Effector memory CD4-positive, alpha-beta T cell (primary cell): ENCODE data around the gene CLIC3.

Experiments
- DNase-seq, 3 donors: peaks; one replicate each; pipeline ENCODE4 v3.0.0-alpha.2; 2020
- H3K27ac ChIP-seq: 2 replicates; pipeline ENCODE4 v1.7.0; 2013; ENCODE audit warnings: mild to moderate bottlenecking, low read length, moderate library complexity; ENCODE audit not compliant: insufficient read depth, poor library complexity, severe bottlenecking
- H3K27me3 ChIP-seq: replicated peaks from 2 replicates; pipeline ENCODE4 v1.7.0; 2013; ENCODE audit warnings: mild to moderate bottlenecking, low read length; ENCODE audit not compliant: insufficient read depth, control insufficient read depth, poor library complexity, severe bottlenecking
- H3K36me3 ChIP-seq: 2 replicates; pipeline ENCODE4 v1.7.0; 2013; ENCODE audit warnings: mild to moderate bottlenecking, low read length, moderate library complexity; ENCODE audit not compliant: control insufficient read depth, insufficient read depth
- H3K4me1 ChIP-seq: 2 replicates; pipeline ENCODE4 v1.7.0; 2013; ENCODE audit warnings: low read length, mild to moderate bottlenecking; ENCODE audit not compliant: control insufficient read depth, insufficient read depth, poor library complexity, severe bottlenecking
- H3K4me3 ChIP-seq: 2 replicates; pipeline ENCODE4 v1.7.0; 2013; ENCODE audit warnings: low read length, low read depth, mild to moderate bottlenecking; ENCODE audit not compliant: insufficient read depth, poor library complexity, severe bottlenecking
- H3K9me3 ChIP-seq: 2 replicates; pipeline ENCODE4 v1.7.0; 2013; ENCODE audit warnings: mild to moderate bottlenecking, low read length, moderate library complexity; ENCODE audit not compliant: control insufficient read depth

The CLIC3 gene

DNA sequence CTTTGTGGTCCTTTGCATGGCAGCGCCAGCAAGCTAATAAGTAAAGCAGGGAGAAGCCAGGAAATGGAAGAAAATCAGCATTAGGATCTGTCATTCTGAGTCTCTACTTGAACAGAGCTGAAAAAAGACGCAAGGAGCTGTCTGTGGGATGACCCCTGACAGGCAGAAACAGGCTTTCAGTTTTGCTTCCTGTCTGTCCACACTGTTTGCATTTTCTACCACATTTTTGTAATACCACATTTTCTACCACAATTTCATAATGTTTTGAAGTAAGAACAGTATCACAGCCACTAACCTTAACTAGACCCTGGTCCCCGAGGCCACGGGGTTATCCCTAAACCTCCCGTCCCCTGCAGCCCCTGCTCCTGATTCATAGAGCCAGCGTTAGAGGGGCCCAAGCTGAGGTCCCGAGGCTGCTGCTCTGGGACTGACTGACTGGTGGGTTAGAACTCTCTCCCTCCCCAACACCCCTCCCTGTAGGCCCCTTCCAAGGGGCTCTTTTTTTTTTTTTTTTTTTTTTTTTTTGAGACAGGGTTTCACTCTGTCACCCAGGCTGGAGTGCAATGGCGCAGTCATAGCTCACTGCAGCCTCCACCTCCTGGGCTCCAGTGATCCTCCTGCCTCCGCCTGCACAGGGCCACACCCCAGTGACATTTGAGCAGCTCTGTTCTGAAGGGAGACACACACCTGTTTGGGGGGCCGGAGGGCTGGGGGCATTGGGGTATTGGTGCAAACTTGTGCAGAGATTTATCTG, 4.0 kb upstream of the CLIC3 start:
- H3K4me3 ChIP-seq, result no peak overlapping the region
- peaks cover 40% of the 10 kb centered on the region for H3K4me1 ChIP-seq

GRCh38 chr9:136997830-136998234, 1.5 kb upstream of the CLIC3 start:
- Histone ChIP-seq H3K9me3 (no peaks in the 10 kb centered on the region), H3K27me3 (no peaks in the 10 kb centered on the region), H3K27ac (peak overlapping the region; percentile 46), H3K4me3 (no peak overlapping the region), H3K4me1 (peaks cover 57% of the 10 kb centered on the region), H3K36me3 (peaks cover 14% of the 10 kb centered on the region)
- peak in 1 of 3 donors; percentile 27 for DNase-seq

More for the DNA sequence above, 4.0 kb upstream of the CLIC3 start:
- Histone ChIP-seq H3K27ac (peak overlapping the region; percentile 22), H3K9me3 (no peaks in the 10 kb centered on the region), H3K27me3 (no peaks in the 10 kb centered on the region), H3K36me3 (peaks cover under 1% of the 10 kb centered on the region)
- DNase-seq, result no peak

DNA sequence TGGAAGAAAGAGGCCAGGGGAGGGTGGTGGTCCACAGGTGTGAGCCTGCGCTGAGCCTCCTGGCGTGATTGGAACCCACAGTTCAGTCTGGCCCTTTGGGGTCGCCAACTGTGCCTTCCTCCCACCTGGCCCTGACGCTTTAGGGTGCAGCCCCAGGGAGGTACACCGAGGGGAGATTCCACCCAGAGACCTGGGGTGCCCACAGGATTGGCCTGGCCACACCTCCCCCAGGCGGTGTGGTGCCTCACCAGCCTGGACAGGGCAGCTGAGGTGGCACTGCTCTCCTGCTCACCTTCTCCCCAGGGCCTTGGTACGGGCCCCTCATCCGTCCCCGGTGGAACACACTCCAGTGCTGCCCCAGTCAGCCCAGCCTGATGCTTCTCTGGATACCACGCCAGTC, 1.0 kb upstream of the CLIC3 start:
- Histone ChIP-seq H3K4me1 (peaks cover 61% of the 10 kb centered on the region), H3K9me3 (no peaks in the 10 kb centered on the region), H3K4me3 (no peak overlapping the region), H3K27ac (no peak overlapping the region), H3K36me3 (peaks cover 14% of the 10 kb centered on the region), H3K27me3 (no peaks in the 10 kb centered on the region)
- no peak for DNase-seq

DNA sequence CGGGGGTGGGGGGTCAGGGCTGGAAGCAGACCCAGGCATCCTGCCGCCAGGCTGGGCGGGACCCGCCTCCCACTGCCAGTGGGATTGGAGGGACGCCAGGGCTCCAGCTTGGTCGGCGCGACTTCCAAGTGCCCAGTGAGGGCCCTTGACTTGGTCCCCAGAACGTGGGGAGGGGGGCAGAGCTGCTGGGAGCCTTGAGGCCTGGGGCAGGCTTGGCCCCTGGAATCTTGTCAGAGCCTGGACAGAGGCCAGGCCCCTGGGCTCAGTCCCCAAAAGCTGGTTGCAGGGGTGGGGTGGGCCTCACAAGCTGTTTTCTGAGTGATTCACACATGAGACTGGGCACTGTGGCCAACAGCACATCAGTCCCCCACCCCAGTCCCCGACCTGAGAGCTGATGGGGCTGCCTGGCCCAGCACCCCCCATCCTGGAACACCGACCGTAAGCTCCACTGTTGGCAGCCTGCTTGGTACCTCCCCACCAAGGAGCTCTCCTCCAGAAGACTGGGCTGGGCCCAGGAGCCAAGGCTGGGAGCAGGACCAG, 526 bp downstream of the CLIC3 start:
- no peaks in the 10 kb centered on the region for H3K9me3 ChIP-seq
- peaks cover 61% of the 10 kb centered on the region for H3K4me1 ChIP-seq
- H3K36me3 ChIP-seq, result peaks cover 14% of the 10 kb centered on the region
- H3K27ac ChIP-seq, result peak overlapping the region; percentile 60
- H3K4me3 ChIP-seq, result peak overlapping the region; percentile 37
- no peaks in the 10 kb centered on the region for H3K27me3 ChIP-seq
- DNase-seq, result no peak

DNA sequence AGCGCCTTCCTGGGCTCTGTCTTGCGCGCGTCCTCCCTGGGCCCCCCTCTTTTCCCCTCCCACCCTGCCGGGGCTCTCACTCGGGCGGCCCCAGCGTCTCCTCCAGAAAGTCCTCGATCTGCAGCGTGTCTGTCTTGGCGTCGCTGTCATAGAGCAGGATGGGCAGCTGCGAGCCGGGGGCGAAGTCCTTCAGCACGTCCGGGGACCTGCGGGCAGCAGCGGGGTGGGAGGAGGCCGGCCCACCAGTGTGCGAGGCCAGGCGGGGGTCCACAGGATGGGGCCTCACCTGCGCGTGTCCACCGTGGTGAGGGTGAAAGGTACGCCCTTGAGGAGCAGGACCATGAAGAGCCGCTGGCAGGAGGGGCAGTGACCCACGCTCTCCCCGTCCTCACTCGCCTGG, 1.0 kb downstream of the CLIC3 start:
- Histone ChIP-seq H3K27ac (no peak overlapping the region), H3K4me1 (peaks cover 56% of the 10 kb centered on the region), H3K27me3 (no peaks in the 10 kb centered on the region), H3K9me3 (no peaks in the 10 kb centered on the region), H3K36me3 (peaks cover 14% of the 10 kb centered on the region), H3K4me3 (no peak overlapping the region)
- DNase-seq, result no peak

DNA sequence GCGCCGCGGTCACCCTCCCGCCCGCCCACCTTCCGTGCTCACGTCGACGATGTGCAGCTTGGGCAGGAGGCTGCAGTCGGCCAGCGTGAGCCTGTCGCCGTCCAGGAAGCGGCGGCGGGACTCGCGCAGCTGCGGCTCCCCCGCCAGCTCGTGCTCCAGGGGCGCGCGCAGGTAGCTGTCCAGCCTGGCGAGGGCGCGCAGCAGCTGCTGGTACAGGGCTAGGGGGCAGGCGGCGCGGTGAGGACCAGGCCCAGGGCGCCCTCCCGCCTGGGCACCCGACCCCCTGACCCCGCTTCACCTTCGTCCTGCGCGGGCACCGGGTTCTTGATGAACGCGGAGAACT, 1.5 kb downstream of the CLIC3 start:
- DNase-seq, result no peak
- no peak overlapping the region for H3K27ac ChIP-seq
- H3K4me1 ChIP-seq, result peaks cover 52% of the 10 kb centered on the region
- no peaks in the 10 kb centered on the region for H3K27me3 ChIP-seq
- no peaks in the 10 kb centered on the region for H3K9me3 ChIP-seq
- H3K36me3 ChIP-seq, result peaks cover 14% of the 10 kb centered on the region
- H3K4me3 ChIP-seq, result no peak overlapping the region

DNA sequence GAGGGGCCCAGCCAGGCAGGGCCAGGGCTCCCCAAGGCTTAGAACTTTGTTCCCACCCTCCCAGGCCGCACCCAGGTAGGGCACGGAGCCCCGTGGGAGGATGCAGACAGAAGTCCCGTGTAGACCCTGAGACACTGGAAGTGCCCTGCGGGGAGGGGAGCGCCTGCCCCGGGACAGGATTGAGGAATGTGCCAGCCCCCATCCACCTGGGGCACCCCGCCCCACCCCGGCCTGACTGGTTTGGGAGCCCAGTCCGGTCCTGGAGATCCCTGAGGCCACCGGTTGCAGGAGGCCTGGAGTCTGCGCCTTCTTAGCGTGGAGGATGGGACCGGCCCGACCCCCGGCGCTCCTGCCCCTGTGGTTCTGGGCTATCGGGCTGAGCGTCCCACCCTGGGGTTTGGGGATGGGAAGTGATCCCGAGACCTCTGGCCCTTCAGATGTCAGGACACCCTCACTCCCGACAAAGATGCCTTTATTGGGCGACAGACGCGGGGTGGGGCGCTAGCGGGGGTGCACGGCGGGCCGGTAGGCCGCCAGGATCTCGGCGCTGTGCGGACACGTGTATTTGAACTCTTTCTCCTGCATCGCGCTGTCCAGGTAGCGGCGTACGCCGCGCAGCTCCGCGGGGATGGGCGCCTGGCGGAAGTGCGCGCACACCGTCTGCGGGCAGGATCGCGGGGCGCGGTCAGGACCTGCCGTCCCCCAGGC, 2.0 kb downstream of the CLIC3 start:
- peaks cover 51% of the 10 kb centered on the region for H3K4me1 ChIP-seq
- H3K27ac ChIP-seq, result no peak overlapping the region
- no peaks in the 10 kb centered on the region for H3K9me3 ChIP-seq
- no peak overlapping the region for H3K4me3 ChIP-seq
- H3K27me3 ChIP-seq, result no peaks in the 10 kb centered on the region
- no peak for DNase-seq
- H3K36me3 ChIP-seq, result peaks cover 14% of the 10 kb centered on the region

- Histone ChIP-seq H3K4me3 (peak overlapping the region; percentile 64), H3K27ac (peak overlapping the region; percentile 81), H3K27me3 (no peaks in the 10 kb centered on the region), H3K4me1 (peaks cover 46% of the 10 kb centered on the region), H3K36me3 (peaks cover 14% of the 10 kb centered on the region), H3K9me3 (no peaks in the 10 kb centered on the region)
- DNase-seq, result no peak
These were observed 3.5 kb downstream of the CLIC3 start for GRCh38 chr9:136992819-136993369.

DNA sequence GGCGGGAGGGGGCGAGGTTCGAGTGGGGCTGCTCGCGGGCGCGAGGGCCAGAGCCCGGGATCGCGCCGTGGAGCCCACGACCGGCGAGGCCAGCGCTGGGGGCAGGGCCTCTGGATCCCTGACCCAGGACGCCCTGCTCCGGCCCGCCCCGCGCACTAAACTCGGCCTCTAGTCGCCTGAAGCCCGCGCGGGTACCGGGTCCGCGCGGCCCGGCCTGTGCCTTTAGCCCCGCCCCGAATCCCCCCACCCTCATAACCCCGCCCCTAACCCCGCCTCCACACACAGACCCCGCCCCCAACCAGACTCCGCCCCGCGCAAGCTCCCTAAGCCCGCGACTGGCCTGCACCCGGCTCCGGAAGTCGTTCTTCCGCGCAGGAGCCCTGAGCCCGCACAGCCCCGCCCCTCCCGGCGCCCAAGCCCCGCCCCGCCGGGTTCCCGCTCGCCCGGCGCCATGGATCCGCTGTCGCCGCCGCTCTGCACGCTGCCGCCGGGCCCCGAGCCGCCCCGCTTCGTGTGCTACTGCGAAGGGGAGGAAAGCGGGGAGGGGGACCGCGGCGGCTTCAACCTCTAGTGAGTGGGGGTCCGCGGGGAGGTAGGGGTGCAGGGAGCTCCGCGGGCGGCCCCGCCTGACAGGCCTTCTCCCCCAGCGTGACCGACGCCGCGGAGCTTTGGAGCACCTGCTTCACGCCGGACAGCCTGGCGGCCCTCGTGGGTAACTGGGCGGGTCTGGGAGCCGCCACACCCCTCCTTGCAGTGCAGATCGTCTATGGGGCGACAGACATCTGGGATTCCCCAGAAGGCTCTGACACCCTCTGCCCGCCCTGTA, 4.2 kb downstream of the CLIC3 start, which contains the start of gene PAXX:
Gene PAXX, plus strand, starts transcription at position 430 of the 826 bp plus-strand sequence. Its CDS starts 22 bp downstream, at position 452.
- Histone ChIP-seq H3K36me3 (peaks cover 14% of the 10 kb centered on the region), H3K4me1 (peaks cover 40% of the 10 kb centered on the region), H3K9me3 (no peaks in the 10 kb centered on the region), H3K27me3 (no peaks in the 10 kb centered on the region), H3K27ac (peak within 1 kb of the TSS; percentile 81), H3K4me3 (peak within 1 kb of the TSS; percentile 64)
- DNase-seq, result peak; percentile 83 to 90 (median 89)
